ENCODE measurements around the gene LCMT2. TPM values are rescaled to one million over a fixed set of nuclear protein-coding genes. Genes with fewer than 3 reads are reported as not detected.

Gene LCMT2
- total and polyA plus RNA-seq, 2 experiments from 2014 or later, result 2.3 to 7.1 TPM

GRCh38 chr15:43281926-43282602 lies 48.3 kb downstream of the LCMT2 start (continued):
- TF ChIP-seq EZH2phosphoT487 (IDR thresholded peaks at IDR 0.05; ENCODE audit: unreplicated experiment) (no peak), CTCF (conservative IDR thresholded peaks at IDR 0.05; ENCODE audit: low read depth in 2 of 2) (no peak), REST (IDR thresholded peaks at IDR 0.05; ENCODE audit: unreplicated experiment) (no peak), ETS1 (IDR thresholded peaks at IDR 0.05) (no peak)

- Histone ChIP-seq H2AFZ (no peak overlapping the region), H3K4me2 (no peak overlapping the region), H3K4me1 (ENCODE audit: insufficient read depth) (no peaks in the 10 kb centered on the region), H3K27me3 (ENCODE audit: insufficient read depth) (no peaks in the 10 kb centered on the region), H3K9me2 (ENCODE audit: insufficient read depth) (no peaks in the 10 kb centered on the region), H4K20me1 (replicated peaks; ENCODE audit: insufficient read depth) (no peaks in the 10 kb centered on the region), H3K36me3 (ENCODE audit: insufficient read depth) (no peaks in the 10 kb centered on the region), H3K27ac (ENCODE audit: low read depth) (no peak overlapping the region), H3K79me2 (replicated peaks; ENCODE audit: insufficient read depth) (no peaks in the 10 kb centered on the region), H3F3A (replicated peaks; ENCODE audit: low read depth) (no peaks in the 10 kb centered on the region), H3K4me3 (no peak overlapping the region)
- no peak overlapping the region for H3K4me3 Mint-ChIP-seq
- H3K4me1 Mint-ChIP-seq, result no peaks in the 10 kb centered on the region
- H3K27ac Mint-ChIP-seq, result no peak overlapping the region
- no peaks in the 10 kb centered on the region for H3K9me3 Mint-ChIP-seq
- DNase-seq (ENCODE audit: low spot score) (no peak), ATAC-seq (no peak)
- no peaks in the 10 kb centered on the region; the same call in 2 of the 3 replicates for H3K36me3 Mint-ChIP-seq (ENCODE audit: low read depth)
- H3K27me3 Mint-ChIP-seq (ENCODE audit: insufficient read depth, low read depth, poor library complexity), result peaks cover 6% of the 10 kb centered on the region
- TF ChIP-seq CREB1 (CRISPR knock-in tag; IDR thresholded peaks at IDR 0.05; ENCODE audit: low read depth) (no peak), STAT1 (IDR thresholded peaks at IDR 0.05; ENCODE audit: unreplicated experiment) (no peak), JUNB (IDR thresholded peaks at IDR 0.05; ENCODE audit: unreplicated experiment) (no peak), NANOG (IDR thresholded peaks at IDR 0.05; ENCODE audit: borderline replicate concordance) (no peak), ZNF462 (CRISPR knock-in tag; IDR thresholded peaks at IDR 0.05) (no peak), CTCF (conservative IDR thresholded peaks at IDR 0.05; ENCODE audit: low read depth in 2 of 2) (no peak)
Measured at GRCh38 chr15:43280996-43281395, 49.4 kb downstream of the LCMT2 start.

All from GM23338 (cell line).